WI38 (cell line): ENCODE data around the gene AFTPH.

Experiments used
- H3K4me3 ChIP-seq: 2 replicates; pipeline ENCODE4 v1.5.1; 2011; ENCODE audit warnings: low read depth, mild to moderate bottlenecking, control low read depth, low read length
- TF ChIP-seq, protein P1 (sequence below): IDR thresholded peaks from 2 replicates; pipeline ENCODE4 v1.5.1; 2012; ENCODE audit warnings: low read depth, mild to moderate bottlenecking, control low read depth, low read length

Gene AFTPH

DNA sequence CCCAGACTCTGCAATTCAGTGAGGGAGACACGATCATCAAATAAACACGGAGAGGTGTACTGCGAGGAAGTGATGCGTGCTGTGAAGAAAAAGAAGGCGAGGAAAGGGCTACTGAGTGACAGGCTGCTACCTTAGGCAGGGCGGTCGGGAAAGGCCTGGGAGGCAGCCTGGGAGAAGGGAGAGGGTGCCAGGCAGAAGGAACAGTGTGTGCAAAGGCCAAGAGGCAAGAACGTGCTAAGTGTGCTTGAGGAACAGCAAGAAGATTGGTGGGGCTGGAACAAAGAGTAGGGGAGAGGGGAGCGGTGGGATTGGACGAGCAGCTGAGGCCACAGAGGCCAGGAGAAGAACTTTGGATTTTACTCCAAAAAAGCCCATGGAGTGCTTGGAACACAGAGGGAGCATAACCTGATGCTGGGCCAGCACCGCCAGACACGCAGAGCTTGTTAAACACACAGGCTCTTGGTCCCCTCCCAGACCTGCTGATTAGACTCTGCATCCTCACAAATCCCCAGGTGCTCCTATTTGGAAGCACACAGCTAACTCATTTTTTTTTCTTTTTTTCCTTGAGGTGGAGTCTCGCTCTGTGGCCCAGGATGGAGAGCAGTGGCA, 99.2 kb downstream of the AFTPH start:
- H3K4me3 ChIP-seq, result no peak overlapping the region
- TF ChIP-seq, protein P1, sequence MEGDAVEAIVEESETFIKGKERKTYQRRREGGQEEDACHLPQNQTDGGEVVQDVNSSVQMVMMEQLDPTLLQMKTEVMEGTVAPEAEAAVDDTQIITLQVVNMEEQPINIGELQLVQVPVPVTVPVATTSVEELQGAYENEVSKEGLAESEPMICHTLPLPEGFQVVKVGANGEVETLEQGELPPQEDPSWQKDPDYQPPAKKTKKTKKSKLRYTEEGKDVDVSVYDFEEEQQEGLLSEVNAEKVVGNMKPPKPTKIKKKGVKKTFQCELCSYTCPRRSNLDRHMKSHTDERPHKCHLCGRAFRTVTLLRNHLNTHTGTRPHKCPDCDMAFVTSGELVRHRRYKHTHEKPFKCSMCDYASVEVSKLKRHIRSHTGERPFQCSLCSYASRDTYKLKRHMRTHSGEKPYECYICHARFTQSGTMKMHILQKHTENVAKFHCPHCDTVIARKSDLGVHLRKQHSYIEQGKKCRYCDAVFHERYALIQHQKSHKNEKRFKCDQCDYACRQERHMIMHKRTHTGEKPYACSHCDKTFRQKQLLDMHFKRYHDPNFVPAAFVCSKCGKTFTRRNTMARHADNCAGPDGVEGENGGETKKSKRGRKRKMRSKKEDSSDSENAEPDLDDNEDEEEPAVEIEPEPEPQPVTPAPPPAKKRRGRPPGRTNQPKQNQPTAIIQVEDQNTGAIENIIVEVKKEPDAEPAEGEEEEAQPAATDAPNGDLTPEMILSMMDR, result no peak

DNA sequence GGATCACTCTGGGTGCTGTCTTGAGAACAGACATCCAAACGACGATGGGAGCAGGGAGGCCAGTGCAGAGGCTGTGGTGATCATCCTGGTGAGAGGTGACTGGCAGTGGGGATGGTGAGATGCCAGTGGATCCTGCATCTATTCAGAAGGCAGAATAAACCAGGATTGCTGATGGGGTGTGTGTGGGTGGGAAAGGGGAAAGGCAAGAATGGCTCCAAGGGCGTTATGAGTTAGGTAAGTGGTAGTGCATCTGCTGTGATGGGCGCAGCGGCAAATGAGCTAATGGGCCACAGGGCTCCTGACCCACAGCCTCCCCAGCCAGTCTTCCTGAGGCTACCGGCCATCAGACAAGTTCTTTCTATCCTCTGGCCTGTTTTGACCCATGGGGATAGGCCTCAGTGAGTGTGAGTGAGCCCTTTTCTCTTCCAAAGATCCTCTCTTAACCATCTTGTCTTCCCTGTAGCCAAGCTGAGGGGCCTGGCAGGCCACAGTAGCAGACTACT, 100.0 kb downstream of the AFTPH start:
- no peak overlapping the region for H3K4me3 ChIP-seq
- TF ChIP-seq, protein P1, result no peak

DNA sequence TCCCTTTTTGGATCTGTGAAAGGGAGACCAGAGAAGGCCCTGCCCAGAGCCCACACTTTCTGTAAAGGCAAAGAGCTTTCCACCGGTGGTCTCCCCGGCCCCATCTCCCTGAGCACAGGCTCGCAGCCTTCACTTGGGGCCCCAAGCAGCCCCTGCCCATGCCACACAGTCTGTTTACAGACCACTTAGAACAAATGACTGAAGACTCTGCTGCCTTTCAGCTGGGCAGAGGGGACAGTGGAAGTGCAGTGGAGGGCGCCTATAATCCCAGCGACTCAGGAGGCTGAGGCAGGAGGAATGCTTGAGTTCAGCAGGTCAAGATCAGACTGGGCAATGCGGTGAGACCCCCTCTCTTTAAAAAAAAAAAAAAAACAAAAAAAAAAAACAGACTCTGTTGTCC, 100.7 kb downstream of the AFTPH start:
- H3K4me3 ChIP-seq, result no peak overlapping the region
- TF ChIP-seq, protein P1, result no peak

GRCh38 chr2:64625299-64626145, 101.4 kb downstream of the AFTPH start:
- no peak overlapping the region for H3K4me3 ChIP-seq
- TF ChIP-seq, protein P1, result no peak

DNA sequence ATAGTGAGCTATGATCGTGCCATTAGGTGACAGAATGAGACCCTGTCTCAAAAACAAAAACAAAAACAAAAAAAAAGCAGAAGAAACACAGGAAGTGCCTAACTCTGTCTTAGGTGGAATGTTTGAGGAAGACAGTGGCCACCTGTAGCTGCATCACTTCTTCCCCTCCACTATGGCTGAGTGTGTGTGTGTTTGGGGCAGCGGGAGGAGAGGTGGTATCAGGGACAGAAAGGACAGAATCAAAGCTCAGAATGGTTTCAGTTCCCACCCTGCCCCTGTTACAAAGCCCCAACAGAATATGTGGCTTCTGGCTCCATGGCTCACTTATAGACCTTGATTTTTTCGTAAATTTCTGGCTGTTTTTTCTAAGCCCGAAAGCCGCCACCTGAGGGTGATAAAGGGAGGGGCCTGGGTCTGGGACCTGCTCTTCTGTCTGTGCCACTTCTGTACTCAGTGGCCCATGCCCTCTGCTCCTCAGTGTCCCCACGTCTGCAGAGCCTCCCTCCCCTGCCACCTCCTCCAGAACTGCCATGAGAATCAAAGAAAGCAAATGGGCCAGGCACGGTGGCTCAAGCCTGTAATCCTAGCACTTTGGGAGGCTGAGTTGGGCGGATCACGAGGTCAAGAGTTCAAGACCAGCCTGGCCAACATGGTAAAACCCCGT, 102.2 kb downstream of the AFTPH start:
- TF ChIP-seq, protein P1, result no peak
- H3K4me3 ChIP-seq, result no peak overlapping the region

DNA sequence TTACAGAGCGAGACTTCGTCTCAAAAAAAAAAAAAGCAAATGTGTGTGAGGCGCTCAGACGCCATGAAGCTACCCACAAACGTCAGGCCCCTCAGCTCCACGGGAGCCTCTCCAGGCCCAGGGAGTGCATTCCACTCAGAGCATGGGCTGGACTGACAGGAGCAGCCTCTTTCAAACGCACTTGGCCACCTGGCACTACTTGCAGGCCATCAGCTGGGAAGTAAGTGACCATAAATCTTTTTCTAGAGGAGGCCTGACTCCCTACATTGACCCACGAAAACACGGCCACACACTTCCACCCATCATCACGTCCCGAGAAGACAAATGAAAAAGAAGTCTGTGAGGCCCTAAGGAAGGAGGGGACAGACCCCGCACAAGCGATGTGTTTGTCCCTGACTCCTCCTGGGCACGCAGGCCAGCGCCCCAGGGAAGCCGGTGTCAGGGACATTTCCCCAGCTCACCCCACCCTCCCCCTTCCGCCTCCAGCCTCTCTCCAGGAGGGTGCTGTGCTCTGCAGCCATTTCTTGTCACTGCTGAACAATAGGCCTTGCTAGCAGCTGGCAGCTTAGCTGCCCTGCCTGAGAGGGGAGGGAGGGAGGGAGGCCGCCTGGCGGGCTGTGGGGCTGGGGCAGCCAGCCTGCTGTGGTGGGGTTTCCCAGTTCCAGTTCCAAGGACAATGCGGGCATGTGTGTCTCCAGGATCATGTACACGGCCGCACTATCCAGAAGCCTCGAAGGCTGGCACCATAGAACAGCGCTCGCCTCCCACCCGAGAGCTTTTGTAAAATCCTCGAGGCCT, 103.0 kb downstream of the AFTPH start:
- H3K4me3 ChIP-seq, result no peak overlapping the region
- TF ChIP-seq, protein P1, result no peak
